ENCODE results near the gene DGCR8. TPM values are rescaled to one million over a fixed set of nuclear protein-coding genes. Genes with fewer than 3 reads are reported as not detected.

The DGCR8 gene
- total and polyA plus RNA-seq, 2 of the 4 experiments (the other 2 are of a cell fraction), result 16.7 to 25.3 TPM

DNA sequence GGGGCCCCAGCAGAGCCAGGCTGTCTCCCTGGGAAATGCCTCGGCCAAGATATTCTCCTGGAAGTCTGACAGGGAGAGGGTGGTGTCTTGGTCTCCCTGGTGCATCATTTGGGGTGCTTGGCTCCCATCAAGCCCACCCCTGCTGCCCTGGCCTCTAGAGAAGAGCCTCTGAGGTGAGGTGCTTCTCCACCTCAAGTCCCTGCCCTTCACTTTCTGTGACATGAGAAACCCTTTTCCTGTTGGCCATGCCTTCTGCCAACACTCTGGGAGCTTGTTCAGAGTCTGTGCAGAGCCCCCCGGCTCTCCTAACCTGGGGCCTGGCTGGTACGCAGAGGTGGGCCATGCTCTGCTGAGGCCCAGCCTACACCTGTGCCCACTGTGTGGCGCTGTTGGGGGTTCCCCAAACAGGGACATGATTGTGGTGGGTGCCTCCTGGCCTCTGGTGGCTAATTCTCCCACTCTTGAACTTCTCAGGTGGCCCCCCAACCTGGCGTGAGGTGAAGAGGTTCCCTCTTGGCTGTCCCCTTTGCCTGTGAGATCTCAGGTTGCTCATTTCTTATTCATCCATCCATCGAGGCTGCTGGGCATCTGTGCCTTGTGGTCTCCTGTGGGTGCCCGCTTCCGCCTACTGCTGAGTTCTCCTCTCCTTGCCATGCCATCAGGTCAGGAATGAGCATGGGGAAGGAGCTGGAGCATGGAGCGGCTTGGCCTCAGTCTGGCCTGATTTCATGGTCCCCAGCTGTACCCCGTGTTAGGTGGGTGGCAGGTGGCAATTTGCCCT lies 19.2 kb upstream of the DGCR8 start:
- TF ChIP-seq FOS (IDR thresholded peaks at IDR 0.05; ENCODE audit: low read depth, low read length) (no peak), RFX5 (IDR thresholded peaks at IDR 0.05; ENCODE audit: low read depth, low read length) (no peak), CEBPB (IDR thresholded peaks at IDR 0.05; ENCODE audit: low read depth, low read length) (no peak), NFE2L2 (IDR thresholded peaks at IDR 0.05; ENCODE audit: low read depth, low read length) (no peak), RAD21 (IDR thresholded peaks at IDR 0.05; ENCODE audit: low read length) (no peak), BHLHE40 (IDR thresholded peaks at IDR 0.05; ENCODE audit: low read depth, low read length) (no peak), CHD1 (IDR thresholded peaks at IDR 0.05; ENCODE audit: low read depth, low read length) (no peak), MXI1 (IDR thresholded peaks at IDR 0.05; ENCODE audit: borderline replicate concordance, low read depth, low read length) (no peak), MAZ (IDR thresholded peaks at IDR 0.05; ENCODE audit: borderline replicate concordance, low read depth, low read length) (no peak), MAFK (IDR thresholded peaks at IDR 0.05; ENCODE audit: low read depth, low read length) (no peak), POLR2A (IDR thresholded peaks at IDR 0.05; ENCODE audit: low read depth, low read length) (no peak)
- TF ChIP-seq, protein P1, sequence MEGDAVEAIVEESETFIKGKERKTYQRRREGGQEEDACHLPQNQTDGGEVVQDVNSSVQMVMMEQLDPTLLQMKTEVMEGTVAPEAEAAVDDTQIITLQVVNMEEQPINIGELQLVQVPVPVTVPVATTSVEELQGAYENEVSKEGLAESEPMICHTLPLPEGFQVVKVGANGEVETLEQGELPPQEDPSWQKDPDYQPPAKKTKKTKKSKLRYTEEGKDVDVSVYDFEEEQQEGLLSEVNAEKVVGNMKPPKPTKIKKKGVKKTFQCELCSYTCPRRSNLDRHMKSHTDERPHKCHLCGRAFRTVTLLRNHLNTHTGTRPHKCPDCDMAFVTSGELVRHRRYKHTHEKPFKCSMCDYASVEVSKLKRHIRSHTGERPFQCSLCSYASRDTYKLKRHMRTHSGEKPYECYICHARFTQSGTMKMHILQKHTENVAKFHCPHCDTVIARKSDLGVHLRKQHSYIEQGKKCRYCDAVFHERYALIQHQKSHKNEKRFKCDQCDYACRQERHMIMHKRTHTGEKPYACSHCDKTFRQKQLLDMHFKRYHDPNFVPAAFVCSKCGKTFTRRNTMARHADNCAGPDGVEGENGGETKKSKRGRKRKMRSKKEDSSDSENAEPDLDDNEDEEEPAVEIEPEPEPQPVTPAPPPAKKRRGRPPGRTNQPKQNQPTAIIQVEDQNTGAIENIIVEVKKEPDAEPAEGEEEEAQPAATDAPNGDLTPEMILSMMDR (conservative IDR thresholded peaks at IDR 0.05; ENCODE audit: low read depth, low read length), result no peak
- Histone ChIP-seq H3K9ac (ENCODE audit: low read depth, low read length) (no peak overlapping the region), H2BK20ac (ENCODE audit: low read depth, low read length) (no peak overlapping the region), H3K79me1 (ENCODE audit: low read depth in 1 of 2, low read length in 2 of 2) (peaks cover 5 to 8% of the 10 kb centered on the region in 2 experiments; a peak in 1 of 4 replicates), H3K27ac (ENCODE audit: insufficient read depth, low read length) (no peak overlapping the region), H3K9me1 (ENCODE audit: insufficient read depth, low read length) (peaks cover 5% of the 10 kb centered on the region), H3K36me3 (ENCODE audit: control insufficient read depth, insufficient read depth, low read length) (peaks cover 46% of the 10 kb centered on the region), H3K9me3 (ENCODE audit: control insufficient read depth, insufficient read depth, low read length) (no peaks in the 10 kb centered on the region), H3K4ac (ENCODE audit: low read depth, low read length) (no peak overlapping the region), H3K18ac (ENCODE audit: low read depth, low read length) (no peak overlapping the region), H3K27me3 (ENCODE audit: control insufficient read depth, insufficient read depth, low read length) (no peaks in the 10 kb centered on the region), H3K4me2 (ENCODE audit: low read depth, low read length) (no peak overlapping the region), H3K4me1 (ENCODE audit: control insufficient read depth, insufficient read depth, low read length) (no peaks in the 10 kb centered on the region), H3K4me3 (ENCODE audit: insufficient read depth, low read depth, low read length) (no peak overlapping the region), H4K20me1 (ENCODE audit: insufficient read depth, low read length) (no peaks in the 10 kb centered on the region; the same call in 1 of the 2 replicates), H3K23ac (ENCODE audit: low read depth, low read length) (no peak overlapping the region), H2AK5ac (ENCODE audit: low read depth, low read length) (no peak overlapping the region), H2BK15ac (ENCODE audit: low read depth, low read length) (no peak overlapping the region), H4K91ac (ENCODE audit: insufficient read depth, low read depth, low read length) (no peak overlapping the region), H4K8ac (ENCODE audit: low read depth in 2 of 2, low read length in 2 of 2) (no peak overlapping the region), H2BK5ac (ENCODE audit: low read depth, low read length, poor library complexity, severe bottlenecking) (no peak overlapping the region), H2AFZ (replicated peaks; ENCODE audit: low read length, poor library complexity) (no peak overlapping the region), H3K56ac (ENCODE audit: extremely low read depth, insufficient read depth, low read length) (no peak overlapping the region), H2BK120ac (ENCODE audit: low read depth, low read length) (no peak overlapping the region), H2AK9ac (replicated peaks; ENCODE audit: low read depth, low read length, poor library complexity) (no peak overlapping the region), H4K5ac (ENCODE audit: low read depth, low read length) (no peak overlapping the region), H3K14ac (replicated peaks; ENCODE audit: low read depth, low read length) (no peak overlapping the region)
- ChIA-PET POLR2A (ENCODE audit: unreplicated experiment) (no interaction called here), CTCF (no interaction called here)
- DNase-seq, result no peak
- 80% methylated on average over 3 of the region's 10 CpGs; no CpG with 5 or more reads in 1 of the 2 experiments for WGBS, 2 experiments (ENCODE audit: extremely low coverage in 2 of 2, insufficient read length in 1 of 2)
- dilution Hi-C loops (cut with HindIII; ENCODE audit: low sequenced_read_pairs, unreplicated experiment), result no loop called here
- in situ Hi-C loops (cut with MboI; ENCODE audit: low sequenced_read_pairs), result no loop called here
- intact Hi-C loops (cut with micrococcal nuclease), result no loop called here
- ATAC-seq (ENCODE audit: low read depth), result no peak
- BruUV-seq (replicated peaks), result no TSS peak
